K562 (cell line): ENCODE data around the gene HAUS3. TPM values are rescaled to one million over a fixed set of nuclear protein-coding genes. Genes with fewer than 3 reads are reported as not detected.
A peak's percentile ranks its signal among the peaks of the same experiment; 100 is the strongest.

Experiments used
- CBFA2T3 ChIP-seq: fragments of 450-650 bp; IDR thresholded peaks from 2 replicates; pipeline ENCODE4 v1.6.1; 2017
- CCNT2 ChIP-seq: IDR thresholded peaks from 2 replicates; pipeline ENCODE4 v1.6.1; 2011; ENCODE audit warnings: borderline replicate concordance, low read depth, mild to moderate bottlenecking, moderate library complexity, mixed read lengths, low read length; ENCODE audit not compliant: insufficient read length; ENCODE audit errors: extremely low read depth
- FIP1L1 ChIP-seq: fragments of 200-400 bp; formaldehyde crosslinking; IDR thresholded peaks from 2 replicates; pipeline ENCODE4 v1.6.1; 2018; ENCODE audit warnings: mild to moderate bottlenecking, low read depth, low read length; ENCODE audit not compliant: poor library complexity, severe bottlenecking
- NKRF ChIP-seq: fragments of 450-650 bp; IDR thresholded peaks from 2 replicates; pipeline ENCODE4 v1.6.1; 2016; ENCODE audit warnings: borderline replicate concordance
- RCOR1 ChIP-seq, 2 experiments: IDR thresholded peaks; 2 replicates each; pipeline ENCODE4 v1.6.1; 2012; ENCODE audit warnings: low read depth in 2 of 2, low read length in 2 of 2, borderline replicate concordance in 1 of 2, improper control_type of control experiment in 1 of 2
- SAP30 ChIP-seq: fragments of 200-600 bp; sonication (generic); IDR thresholded peaks from 2 replicates; pipeline ENCODE4 v1.6.1; 2012; ENCODE audit warnings: borderline replicate concordance, low read depth, mild to moderate bottlenecking, moderate library complexity, low read length, control low read depth, inconsistent platforms; ENCODE audit not compliant: insufficient read depth, poor library complexity, severe bottlenecking
- TAF15 ChIP-seq: fragments of 200-400 bp; formaldehyde crosslinking; IDR thresholded peaks from 2 replicates; pipeline ENCODE4 v1.6.1; 2017; ENCODE audit warnings: mild to moderate bottlenecking, low read depth, low read length, moderate library complexity
- ZBTB7A ChIP-seq: IDR thresholded peaks from 2 replicates; pipeline ENCODE4 v1.6.1; 2011; ENCODE audit warnings: low read depth, mild to moderate bottlenecking, low read length, moderate library complexity, borderline replicate concordance; ENCODE audit not compliant: control insufficient read depth
- ZNF121 ChIP-seq: sonication (generic); formaldehyde crosslinking; conservative IDR thresholded peaks from 2 replicates; pipeline ENCODE4 v1.8.0; 2022; ENCODE audit warnings: missing genetic modification reagents
- ZNF316 ChIP-seq: fragments of 450-650 bp; IDR thresholded peaks from 2 replicates; pipeline ENCODE4 v1.6.1; 2016
- ZNF764 ChIP-seq: fragments of 250-450 bp; sonication (Bioruptor Pico); IDR thresholded peaks from 2 replicates; pipeline ENCODE4 v1.4.0; 2020; ENCODE audit warnings: low read depth, mild to moderate bottlenecking, moderate library complexity
- polyA plus RNA-seq, 8 experiments: library from polyadenylated mRNA; depleted of rRNA in 4 of 8; stranded (reverse) in 5 of 8; unstranded in 3 of 8; fragments of >200 nt; fragmentation: Nextera tagmentation in 2 of 8; fragmentation: Illumina TruSeq in 1 of 8; extraction: Ambion mirVana in 2 of 8; extraction: Trizol in 1 of 8; gene quantifications; 2 replicates each; pipeline versions ENCODE4 v1.2.1 to v1.2.3, GENCODE V29; 2011 to 2014; ENCODE audit warnings: inconsistent platforms in 1 of 8, missing spikeins in 1 of 8
- total RNA-seq, 7 experiments: library from RNA; depleted of rRNA in 6 of 7; stranded (reverse); fragments of >200 nt in 6 of 7; fragmentation: Illumina TruSeq in 2 of 7; extraction: Trizol in 2 of 7; gene quantifications; 2 replicates each; pipeline versions ENCODE4 v1.2.1 to v1.2.3, GENCODE V29; 2011 to 2021; ENCODE audit warnings: low replicate concordance in 1 of 7
- TF ChIP-seq, protein P1 (sequence below): sonication (generic); formaldehyde crosslinking; IDR thresholded peaks from 2 replicates; pipeline ENCODE4 v1.8.0; 2022; ENCODE audit warnings: mild to moderate bottlenecking, missing genetic modification reagents, borderline replicate concordance

The HAUS3 gene
- total and polyA plus RNA-seq, 9 of the 15 experiments (the other 6 are each of a cell fraction or from before 2014, with no cell fraction given), result 8.9 to 25.7 (median 21.5) TPM

DNA sequence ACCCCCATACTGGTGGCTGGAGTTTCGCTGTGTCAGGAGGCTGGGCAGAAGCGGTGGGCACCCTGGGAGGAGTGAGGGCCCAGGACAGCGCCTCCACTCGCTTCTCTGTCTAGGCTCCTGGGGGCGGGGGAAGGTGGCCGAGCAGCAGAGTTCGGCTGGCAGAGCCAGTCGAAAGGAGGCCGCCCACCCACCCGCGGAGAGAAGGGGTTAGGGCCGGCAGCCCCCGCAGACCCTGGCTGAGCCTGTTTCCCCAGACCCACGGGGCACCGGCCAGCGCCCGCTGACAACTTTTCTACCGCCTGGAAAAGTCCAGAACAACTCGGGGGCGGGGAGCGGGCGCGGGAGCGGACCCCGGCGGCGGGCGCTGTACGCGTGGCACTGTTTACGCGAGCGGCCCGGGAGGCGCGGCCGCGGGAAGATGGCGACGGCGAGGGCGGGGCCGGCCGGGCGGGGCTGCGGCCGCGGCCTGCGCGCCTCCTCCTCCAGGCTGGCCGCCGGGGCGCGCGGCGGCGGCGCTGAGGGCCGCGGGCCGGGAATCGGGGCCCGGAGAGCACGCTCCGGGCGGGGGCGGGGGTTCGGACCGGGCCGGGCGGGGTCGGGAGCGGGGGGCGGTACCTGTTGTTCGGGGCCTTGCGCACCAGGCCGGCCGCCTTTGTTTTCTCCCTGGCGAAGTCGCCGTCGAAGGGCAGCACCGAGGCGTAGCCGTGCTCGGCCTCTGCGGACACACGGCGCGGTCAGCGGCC lies 19.4 kb upstream of the HAUS3 start (continued):
- TF ChIP-seq ZNF316, result 0 out of 2 replicates have a peak, but pooled peaks have one; percentile 9
- TF ChIP-seq ZNF121 (CRISPR knock-in tag), result no peak
- no peak for TF ChIP-seq FIP1L1
- 0 out of 2 replicates have a peak, but pooled peaks have one; percentile 50 for TF ChIP-seq NKRF
- no peak for TF ChIP-seq TAF15
- TF ChIP-seq CBFA2T3, result no peak
- no peak for TF ChIP-seq ZNF764
- TF ChIP-seq ZBTB7A, result peak; percentile 64
- peak; percentile 49 for TF ChIP-seq SAP30
- TF ChIP-seq RCOR1 (IDR thresholded peaks at IDR 0.05; ENCODE audit: borderline replicate concordance in 1 of 2, low read depth in 2 of 2, low read length in 2 of 2), result peak in 1 of 2 experiments; percentile 5; a peak in 1 of 4 replicates
- TF ChIP-seq, protein P1, sequence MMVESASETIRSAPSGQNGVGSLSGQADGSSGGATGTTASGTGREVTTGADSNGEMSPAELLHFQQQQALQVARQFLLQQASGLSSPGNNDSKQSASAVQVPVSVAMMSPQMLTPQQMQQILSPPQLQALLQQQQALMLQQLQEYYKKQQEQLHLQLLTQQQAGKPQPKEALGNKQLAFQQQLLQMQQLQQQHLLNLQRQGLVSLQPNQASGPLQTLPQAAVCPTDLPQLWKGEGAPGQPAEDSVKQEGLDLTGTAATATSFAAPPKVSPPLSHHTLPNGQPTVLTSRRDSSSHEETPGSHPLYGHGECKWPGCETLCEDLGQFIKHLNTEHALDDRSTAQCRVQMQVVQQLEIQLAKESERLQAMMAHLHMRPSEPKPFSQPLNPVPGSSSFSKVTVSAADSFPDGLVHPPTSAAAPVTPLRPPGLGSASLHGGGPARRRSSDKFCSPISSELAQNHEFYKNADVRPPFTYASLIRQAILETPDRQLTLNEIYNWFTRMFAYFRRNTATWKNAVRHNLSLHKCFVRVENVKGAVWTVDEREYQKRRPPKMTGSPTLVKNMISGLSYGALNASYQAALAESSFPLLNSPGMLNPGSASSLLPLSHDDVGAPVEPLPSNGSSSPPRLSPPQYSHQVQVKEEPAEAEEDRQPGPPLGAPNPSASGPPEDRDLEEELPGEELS (CRISPR knock-in tag), result no peak
- TF ChIP-seq CCNT2, result peak; percentile 69
- TF ChIP-seq, all 486 proteins: peak for 42
